Measurements from ENCODE around the gene PRKACA.

Gene PRKACA

DNA sequence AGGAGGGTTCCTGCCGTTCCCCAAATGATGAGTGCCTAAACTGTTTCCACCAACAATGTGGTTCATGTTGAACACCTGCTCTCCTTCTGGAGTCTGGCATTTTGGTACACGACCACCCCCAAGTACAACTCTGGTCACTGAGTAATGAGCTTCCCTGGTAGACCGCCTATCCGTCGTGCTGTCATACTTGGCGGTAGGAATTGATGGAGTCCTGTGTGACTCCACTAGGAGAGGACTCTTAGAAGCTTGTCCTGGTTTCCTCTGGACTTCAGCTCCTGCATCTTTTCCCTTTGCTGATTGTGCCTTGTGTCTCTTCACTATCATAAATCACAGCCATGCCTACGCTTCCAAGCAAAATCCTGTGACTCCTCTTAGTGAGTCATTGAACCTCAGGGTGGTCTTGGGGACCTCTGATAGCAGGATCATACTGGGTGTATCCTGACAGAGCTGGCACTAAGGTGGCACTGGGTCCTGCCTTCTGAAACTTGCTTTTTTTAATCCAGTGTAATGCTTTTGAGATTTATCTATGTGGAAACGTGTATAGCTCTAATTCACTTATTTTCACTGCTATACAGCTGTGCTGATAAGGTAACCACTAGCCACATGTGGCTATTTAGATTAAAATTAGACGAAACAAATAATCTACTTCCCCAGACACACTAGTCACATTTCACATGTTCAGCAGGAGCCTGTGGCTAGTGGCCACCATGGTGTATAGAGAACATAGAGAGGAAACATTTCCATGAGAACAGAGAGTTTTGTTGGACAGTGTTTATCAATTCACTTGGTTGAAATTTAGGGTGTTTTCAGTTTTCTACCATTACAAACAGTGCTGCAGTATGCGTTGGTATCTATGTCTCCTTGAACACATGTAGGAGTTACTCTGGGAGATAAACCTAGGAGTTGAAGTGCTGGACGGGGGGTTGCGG lies 25.0 kb upstream of the PRKACA start:
- TF ChIP-seq, protein P1, sequence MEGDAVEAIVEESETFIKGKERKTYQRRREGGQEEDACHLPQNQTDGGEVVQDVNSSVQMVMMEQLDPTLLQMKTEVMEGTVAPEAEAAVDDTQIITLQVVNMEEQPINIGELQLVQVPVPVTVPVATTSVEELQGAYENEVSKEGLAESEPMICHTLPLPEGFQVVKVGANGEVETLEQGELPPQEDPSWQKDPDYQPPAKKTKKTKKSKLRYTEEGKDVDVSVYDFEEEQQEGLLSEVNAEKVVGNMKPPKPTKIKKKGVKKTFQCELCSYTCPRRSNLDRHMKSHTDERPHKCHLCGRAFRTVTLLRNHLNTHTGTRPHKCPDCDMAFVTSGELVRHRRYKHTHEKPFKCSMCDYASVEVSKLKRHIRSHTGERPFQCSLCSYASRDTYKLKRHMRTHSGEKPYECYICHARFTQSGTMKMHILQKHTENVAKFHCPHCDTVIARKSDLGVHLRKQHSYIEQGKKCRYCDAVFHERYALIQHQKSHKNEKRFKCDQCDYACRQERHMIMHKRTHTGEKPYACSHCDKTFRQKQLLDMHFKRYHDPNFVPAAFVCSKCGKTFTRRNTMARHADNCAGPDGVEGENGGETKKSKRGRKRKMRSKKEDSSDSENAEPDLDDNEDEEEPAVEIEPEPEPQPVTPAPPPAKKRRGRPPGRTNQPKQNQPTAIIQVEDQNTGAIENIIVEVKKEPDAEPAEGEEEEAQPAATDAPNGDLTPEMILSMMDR (IDR thresholded peaks at IDR 0.05), result no peak

- TF ChIP-seq, protein P1 (IDR thresholded peaks at IDR 0.05), result no peak
Observed at GRCh38 chr19:14141041-14141440, 23.5 kb upstream of the PRKACA start.

- TF ChIP-seq, protein P1 (IDR thresholded peaks at IDR 0.05), result no peak
Observed at GRCh38 chr19:14139944-14140343, 22.4 kb upstream of the PRKACA start.

DNA sequence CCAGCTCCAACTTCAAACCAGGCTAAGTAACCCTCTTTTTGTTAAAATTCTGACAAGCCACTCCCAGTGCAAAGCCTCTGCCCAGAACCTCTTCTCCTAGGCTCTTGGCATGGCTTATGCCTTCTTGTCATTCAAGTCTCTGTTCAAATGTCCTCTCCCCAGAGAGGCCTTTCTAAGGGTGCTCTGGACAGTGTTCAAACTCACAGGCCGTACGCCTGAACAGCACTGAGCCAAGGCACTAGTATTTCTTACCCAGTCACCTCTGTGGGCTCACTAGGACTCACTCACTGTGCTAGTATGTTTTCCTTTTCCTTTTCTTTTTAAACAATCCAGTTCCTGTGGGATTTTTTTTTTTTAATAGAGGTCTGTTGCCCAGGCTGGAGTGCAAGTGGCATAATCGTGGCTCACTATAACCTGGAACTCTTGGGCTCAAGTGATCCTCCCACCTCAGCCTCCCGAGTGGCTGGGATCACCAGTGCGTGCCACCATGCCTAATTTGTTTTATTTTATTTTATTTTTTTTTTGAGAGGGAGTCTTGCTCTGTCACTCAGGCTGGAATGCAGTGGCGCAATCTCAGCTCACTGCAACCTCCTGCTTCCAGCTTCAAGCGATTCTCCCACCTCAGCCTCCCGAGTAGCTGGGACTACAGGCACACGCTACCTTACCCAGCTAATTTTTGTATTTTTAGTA lies 21.2 kb upstream of the PRKACA start:
- TF ChIP-seq, protein P1 (IDR thresholded peaks at IDR 0.05), result no peak

DNA sequence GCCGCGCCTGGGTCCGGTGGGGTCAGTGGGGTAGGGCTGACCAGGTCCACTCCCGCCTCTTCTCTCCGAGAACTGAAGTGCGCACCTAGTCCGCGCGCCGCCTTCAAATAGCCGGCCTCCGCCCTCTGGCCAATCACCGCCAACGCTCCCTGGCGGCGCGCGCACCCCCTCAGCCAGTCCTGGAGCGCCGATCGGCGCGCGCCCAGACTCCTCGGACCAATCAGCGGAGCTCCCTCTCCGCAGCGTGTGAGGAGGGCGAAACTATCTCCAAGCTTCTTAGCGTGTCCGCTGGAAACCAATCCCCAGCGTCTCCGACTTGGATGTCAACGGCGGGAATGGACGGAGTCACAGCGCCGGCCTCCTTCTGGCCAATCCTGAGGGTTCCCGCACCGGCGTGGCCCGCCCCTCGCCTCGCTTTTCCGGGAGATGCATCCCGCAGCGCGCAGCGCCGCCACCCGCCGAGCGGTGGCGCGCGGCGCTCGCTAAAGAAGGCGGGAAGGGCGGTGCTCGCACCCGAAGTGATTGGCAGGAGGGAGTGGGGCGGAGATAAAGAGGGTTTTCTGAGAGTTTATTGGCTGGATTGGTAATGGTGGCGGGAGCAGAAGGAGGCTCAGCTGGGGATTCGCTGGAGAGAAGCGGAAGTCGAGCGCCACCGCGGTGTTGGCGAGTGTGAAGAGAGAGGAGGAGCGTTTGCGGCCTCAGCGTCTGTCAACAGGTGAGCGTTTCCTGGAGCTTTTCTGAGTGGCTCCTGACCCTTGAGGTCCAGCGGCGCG lies 19.1 kb upstream of the PRKACA start, which contains the start of gene ASF1B:
TSS of gene ASF1B (minus strand) at position 81 of the 773 bp plus-strand sequence. CDS start 133 bp downstream, outside the sequence.
- TF ChIP-seq, protein P1 (IDR thresholded peaks at IDR 0.05), result peak; percentile 97

DNA sequence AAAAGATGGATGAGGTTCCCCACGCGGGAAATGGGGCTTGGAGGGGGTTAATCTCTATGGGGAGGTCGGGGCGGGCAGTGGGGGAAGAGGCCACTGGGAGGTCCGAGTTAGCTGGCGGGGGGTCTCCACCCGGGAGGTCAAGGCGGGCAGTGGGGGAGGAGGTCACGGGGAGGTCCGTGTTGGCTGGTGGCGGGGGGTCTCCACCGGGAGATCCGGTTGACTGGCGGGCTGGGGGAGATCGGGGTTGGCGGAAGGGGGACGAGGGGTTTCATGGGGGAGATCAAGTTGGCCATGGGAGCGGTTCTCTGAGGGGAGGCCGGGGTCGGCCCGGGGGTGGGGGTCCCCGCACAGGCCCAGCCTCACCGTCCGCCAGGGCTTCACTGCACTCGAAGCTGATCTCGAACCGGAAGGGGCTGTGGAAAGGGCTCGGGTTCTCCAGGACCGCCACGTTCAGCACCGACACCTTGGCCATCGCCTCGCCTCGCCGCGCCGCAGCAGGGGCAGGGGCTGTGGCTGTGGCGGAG lies 18.5 kb upstream of the PRKACA start:
- TF ChIP-seq, protein P1 (IDR thresholded peaks at IDR 0.05), result no peak

GRCh38 chr19:14135355-14135754 lies 17.8 kb upstream of the PRKACA start:
- TF ChIP-seq, protein P1 (IDR thresholded peaks at IDR 0.05), result no peak

All from LNCAP (cell line).